ENCODE data around the gene LBHD1.
"Not testable (repeated sequence)": the region's sequence is repeated elsewhere in the genome, so short reads cannot be mapped to it uniquely, and the experiment has no call there.

The LBHD1 gene

GRCh38 chr11:62656796-62657429, 15.2 kb downstream of the LBHD1 start:
- DNase-seq, result peak; percentile 67

DNA sequence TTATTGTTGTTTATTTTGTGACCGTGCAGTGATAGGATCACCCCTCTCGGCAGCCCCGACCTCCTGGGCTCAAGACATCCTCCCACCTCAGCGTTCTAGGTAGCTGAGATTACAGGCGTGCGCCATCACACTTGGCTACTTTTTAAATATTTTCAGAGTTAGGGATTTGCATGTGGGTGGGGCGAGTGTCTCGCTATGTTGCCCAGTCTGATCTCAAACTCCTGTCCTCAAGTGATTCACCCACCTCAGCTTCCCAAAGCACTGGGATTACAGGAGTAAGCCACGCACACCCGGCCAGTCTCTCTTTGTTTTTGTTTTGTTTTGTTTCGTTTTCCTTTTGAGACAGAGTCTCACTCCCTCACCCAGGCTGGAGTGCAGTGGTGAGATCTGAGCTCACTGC, 17.8 kb downstream of the LBHD1 start:
- DNase-seq, result no peak

GRCh38 chr11:62652161-62653006, 19.7 kb downstream of the LBHD1 start:
- DNase-seq, result peak; percentile 5

GRCh38 chr11:62650283-62650682, 21.8 kb downstream of the LBHD1 start:
- DNase-seq, result not testable (repeated sequence)

- DNase-seq, result no peak
Measured at GRCh38 chr11:62649486-62649885, 22.6 kb downstream of the LBHD1 start.

GRCh38 chr11:62648967-62649364, 23.1 kb downstream of the LBHD1 start:
- DNase-seq, result no peak

- no peak for DNase-seq
Measured at GRCh38 chr11:62648185-62648966, 23.7 kb downstream of the LBHD1 start.

GRCh38 chr11:62647609-62648005, 24.5 kb downstream of the LBHD1 start:
- DNase-seq, result no peak

DNA sequence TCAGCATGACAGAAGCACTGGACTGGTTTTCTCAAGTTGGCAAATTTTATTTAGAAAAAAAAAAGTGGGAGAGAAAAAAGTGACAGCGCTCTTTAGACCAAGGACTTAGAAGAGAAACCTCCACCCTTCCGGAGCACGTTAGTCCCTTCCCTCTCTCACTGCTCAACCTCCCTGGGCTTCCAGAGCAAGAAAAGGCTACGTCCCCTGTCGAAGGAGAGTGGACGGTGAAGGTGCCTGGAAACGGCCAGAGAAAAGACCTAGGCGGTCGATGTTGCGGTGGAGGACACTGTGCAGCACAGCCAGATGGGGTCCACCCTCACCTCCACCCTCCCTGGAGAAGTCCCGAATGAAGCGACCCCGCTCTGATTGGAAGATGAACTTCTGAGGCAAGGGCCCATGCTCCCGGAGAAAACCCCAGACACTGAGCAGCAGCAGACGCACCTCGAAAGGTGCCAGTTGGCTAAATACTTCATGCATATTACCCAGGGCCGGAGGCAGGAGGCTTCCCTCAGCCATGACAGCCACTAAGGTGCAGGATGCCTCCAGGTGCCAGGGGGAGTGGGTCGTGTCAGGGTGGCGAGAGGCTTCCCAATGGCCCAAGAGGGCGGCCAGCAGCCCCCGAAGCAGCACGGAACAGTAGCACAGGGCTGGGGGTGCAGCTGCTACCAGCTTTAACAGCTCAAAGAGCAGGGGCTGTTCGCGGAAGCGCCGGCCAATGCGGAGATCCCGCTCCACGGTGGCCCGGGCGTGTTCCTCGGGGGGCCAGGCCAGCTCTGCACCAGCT, 25.1 kb downstream of the LBHD1 start:
- DNase-seq, result no peak

DNA sequence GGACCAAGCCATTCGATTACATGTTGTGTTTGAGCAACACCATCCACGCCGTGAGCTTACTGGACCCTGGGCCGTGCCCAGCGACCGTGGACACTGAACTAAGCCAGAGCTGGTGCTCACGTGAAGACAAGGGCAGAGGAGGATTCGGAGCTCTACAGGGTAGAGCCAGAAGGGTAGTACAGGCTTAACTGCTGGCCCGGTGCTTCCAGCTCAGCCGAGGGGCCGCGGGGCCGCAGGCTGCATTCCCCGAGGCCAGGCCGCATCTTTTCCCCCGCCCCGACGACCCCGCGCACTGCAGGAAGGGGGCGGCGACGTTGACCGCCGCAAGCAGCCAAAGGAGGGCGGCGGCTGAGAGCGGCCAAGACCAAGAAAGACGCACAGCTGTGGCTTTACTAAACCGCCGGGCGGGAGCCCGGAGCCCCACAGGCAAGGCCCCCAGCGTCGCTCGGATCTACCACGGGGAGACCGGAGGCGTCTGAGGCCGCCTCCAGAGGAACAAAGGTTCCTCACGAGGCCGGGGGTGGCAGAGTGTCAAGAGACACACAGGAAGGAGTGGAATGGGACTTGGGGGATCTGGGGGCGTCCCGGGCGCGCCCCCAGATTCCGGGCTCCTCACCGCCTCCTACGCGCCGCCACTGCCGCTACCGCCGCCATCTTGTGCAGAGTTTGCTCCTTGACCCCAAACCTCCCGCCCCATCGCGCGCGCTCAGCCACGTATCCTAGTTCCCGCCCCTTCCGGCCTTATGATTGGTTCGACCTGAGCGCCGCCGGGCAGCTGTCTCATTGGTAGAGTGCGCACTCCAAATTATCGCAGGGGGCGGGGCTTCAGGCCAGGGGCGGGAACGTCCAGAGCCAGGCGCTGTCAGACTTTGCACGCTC, 25.9 kb downstream of the LBHD1 start, which contains the start of gene GANAB:
Gene GANAB, minus strand, starts transcription at position 668 of the 879 bp plus-strand sequence. Its CDS starts 14 bp downstream, at position 654.
- peak; percentile 97 for DNase-seq

DNA sequence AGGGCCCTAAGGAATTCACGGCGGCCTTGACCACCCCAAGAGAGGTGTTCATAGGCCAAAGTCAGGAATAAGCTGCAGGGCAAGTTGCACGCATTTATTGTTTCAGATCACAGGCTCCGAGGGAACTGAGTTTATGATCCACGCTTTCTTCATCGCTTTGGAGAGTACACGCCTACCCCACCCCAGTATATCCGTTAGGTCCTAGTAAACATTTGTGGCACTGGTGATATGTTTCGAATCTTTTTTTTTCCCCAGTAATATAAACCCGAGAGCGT, 26.5 kb downstream of the LBHD1 start:
- DNase-seq, result no peak

DNA sequence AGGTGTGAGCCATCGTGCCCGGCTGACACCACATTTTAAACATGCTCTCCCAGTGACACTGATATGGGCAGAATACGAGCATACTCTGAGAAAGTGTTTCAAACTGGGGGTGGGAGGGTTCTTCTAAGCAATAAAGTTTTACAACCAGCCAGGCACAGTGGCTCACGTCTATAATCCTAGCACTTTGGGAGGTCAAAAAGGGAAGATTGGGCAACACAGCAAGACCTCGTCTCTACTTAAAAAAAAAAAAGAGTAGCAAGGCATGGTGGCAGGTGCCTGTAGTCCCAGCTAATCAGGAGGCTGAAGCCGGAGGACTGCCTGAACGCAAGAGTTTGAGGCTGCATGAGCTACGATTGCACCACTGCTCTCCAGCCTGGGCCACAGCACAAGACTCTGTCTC, 27.8 kb downstream of the LBHD1 start:
- peak; percentile 36 for DNase-seq

GRCh38 chr11:62632492-62632891, 39.6 kb downstream of the LBHD1 start:
- DNase-seq, result no peak

DNA sequence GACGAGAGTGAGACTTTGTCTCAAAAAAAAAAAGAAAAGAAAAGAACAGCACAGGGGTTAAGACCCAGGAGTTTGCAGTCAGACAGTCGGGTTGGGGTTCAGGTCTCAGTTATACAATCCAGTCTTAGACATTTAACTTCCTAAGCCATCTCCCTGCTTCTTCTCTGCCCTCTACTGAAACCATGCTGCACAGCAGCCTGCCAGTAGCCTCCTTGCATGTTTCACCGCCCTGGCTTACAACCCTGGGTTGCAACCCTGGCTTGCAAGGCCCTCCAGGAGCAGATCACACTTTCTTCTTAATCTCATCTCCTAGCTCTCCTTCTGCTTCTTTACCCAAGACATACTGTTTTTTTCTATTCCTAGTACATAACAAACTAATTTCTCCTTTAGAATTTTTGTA, 44.4 kb downstream of the LBHD1 start:
- DNase-seq, result peak; percentile 1

DNA sequence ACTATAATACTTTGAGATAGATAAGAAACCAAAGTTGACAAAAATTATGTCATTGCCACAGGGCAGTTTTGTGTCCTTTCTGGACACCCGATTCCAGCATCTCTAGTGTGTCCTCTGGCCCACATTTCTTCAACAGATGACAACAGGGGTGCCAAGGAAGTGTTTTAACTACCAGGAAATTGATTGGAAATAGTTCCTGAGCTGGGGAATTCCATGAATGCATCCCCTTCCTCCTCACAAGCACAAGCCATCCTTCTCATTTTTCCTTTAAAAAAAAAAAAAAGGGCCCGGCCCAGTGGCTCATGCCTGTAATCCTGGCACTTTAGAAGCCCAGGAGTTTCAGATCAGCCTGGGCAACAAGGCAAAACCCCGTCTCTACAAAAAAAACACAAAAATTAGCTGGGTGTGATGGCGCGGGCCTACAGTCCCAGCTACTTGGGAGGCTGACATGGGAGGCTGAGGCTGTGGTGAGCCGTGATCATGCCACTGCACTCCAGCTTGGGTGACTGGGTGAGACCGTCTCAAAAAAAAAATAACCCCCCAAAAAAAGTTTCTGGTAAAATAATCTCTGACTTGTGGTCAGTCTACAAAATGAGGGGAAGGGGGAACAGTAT, 49.5 kb downstream of the LBHD1 start:
- no peak for DNase-seq

GRCh38 chr11:62621567-62622470, 50.2 kb downstream of the LBHD1 start, which contains the start of gene B3GAT3:
TSS of gene B3GAT3 (minus strand) at chr11:62621986. CDS start at chr11:62621947, 39 bp downstream.
- DNase-seq, result peak; percentile 98

DNA sequence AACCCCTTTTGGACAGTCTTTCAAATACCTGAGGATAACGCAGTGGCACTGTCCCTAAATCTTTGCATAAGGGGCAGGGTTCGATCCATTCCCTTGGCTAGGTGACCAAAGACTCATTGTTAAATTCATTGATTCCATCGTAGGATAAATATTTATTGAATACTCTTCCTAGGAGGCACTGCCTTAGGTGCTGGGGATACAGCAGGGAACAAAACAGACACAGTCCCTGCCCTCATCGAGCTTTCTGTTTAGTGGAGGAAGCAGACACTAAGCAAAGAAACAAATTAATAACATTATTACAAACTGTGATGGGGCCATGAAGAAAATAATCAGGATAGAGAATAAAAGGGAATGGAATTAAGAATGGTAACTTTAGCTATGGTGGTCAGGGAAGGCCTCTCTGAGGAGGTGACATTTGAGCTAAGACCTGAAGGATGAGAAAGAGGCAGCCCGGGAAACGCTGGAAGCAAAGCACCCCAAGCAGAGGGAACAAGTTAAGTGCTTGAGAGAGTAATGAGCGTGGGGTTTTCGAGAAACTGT, 51.0 kb downstream of the LBHD1 start:
- peak; percentile 30 for DNase-seq

GRCh38 chr11:62616957-62617356, 55.1 kb downstream of the LBHD1 start:
- DNase-seq, result not testable (repeated sequence)

GRCh38 chr11:62615521-62615920, 56.5 kb downstream of the LBHD1 start:
- DNase-seq, result no peak

DNA sequence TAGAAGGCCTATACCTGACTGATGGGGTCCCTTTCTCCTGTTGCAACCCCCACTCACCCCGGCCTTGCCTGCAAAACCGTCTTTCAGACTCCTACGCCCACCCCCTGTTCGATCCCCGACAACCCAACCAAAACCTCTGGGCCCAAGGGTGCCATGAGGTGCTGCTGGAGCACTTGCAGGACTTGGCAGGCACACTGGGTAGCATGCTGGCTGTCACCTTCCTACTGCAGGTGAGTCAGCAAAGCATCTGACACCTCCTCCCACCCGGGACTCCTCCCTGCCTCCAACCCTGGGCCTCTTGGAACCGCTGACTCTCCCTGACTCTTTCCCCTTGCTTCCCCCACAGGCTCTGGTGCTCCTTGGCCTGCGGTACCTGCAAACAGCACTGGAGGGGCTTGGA, 57.8 kb downstream of the LBHD1 start:
- DNase-seq, result no peak

Data from MV-4-11 (cell line).